SK-N-SH treated with all-trans-retinoic acid at 6 μM for 48 hours (cell line): ENCODE measurements around the gene PSMC2.

Experiments used
- ATAC-seq: fragments of 200-7000 bp; cut with Tn5 transposase; 3 replicates; pipeline ENCODE4 v1.9.1; 2020; ENCODE audit warnings: mild to moderate bottlenecking, moderate library complexity
- ARNTL ChIP-seq: fragments of 450-650 bp; formaldehyde crosslinking; IDR thresholded peaks from 2 replicates; pipeline ENCODE4 v1.5.0; 2020; ENCODE audit warnings: low read depth, mild to moderate bottlenecking, moderate library complexity, borderline replicate concordance
- BACH2 ChIP-seq: fragments of 250-450 bp; sonication (Bioruptor Pico); IDR thresholded peaks from 2 replicates; pipeline ENCODE4 v1.9.0; 2021; ENCODE audit warnings: mild to moderate bottlenecking, borderline replicate concordance
- CREB5 ChIP-seq: fragments of 250-450 bp; sonication (Bioruptor Pico); IDR thresholded peaks from 2 replicates; pipeline ENCODE4 v1.5.1; 2020; ENCODE audit warnings: low read depth, mild to moderate bottlenecking, moderate library complexity
- CSDC2 ChIP-seq: fragments of 250-450 bp; sonication (Bioruptor Pico); IDR thresholded peaks from 2 replicates; pipeline ENCODE4 v1.5.0; 2020; ENCODE audit warnings: mild to moderate bottlenecking, moderate library complexity
- CSRNP3 ChIP-seq: fragments of 250-450 bp; sonication (Bioruptor Pico); IDR thresholded peaks from 2 replicates; pipeline ENCODE4 v1.5.1; 2021; ENCODE audit warnings: mild to moderate bottlenecking, moderate library complexity
- ESRRG ChIP-seq: fragments of 250-450 bp; sonication (Bioruptor Pico); IDR thresholded peaks from 2 replicates; pipeline ENCODE4 v1.6.1; 2021; ENCODE audit warnings: mild to moderate bottlenecking
- GLIS3 ChIP-seq: fragments of 250-450 bp; sonication (Bioruptor Pico); IDR thresholded peaks from 2 replicates; pipeline ENCODE4 v1.5.0; 2020; ENCODE audit warnings: mild to moderate bottlenecking, moderate library complexity
- ISL1 ChIP-seq: fragments of 250-450 bp; sonication (Bioruptor Pico); IDR thresholded peaks from 2 replicates; pipeline ENCODE4 v2.1.2; 2022; ENCODE audit warnings: mild to moderate bottlenecking, moderate library complexity
- OSR1 ChIP-seq: fragments of 250-450 bp; sonication (Bioruptor Pico); IDR thresholded peaks from 2 replicates; pipeline ENCODE4 v1.8.0; 2022; ENCODE audit warnings: moderate library complexity, mild to moderate bottlenecking, inconsistent platforms
- PATZ1 ChIP-seq: fragments of 250-450 bp; sonication (Bioruptor Pico); IDR thresholded peaks from 2 replicates; pipeline ENCODE4 v1.8.0; 2020; ENCODE audit warnings: mild to moderate bottlenecking, moderate library complexity, borderline replicate concordance
- PPARA ChIP-seq: fragments of 250-450 bp; sonication (Bioruptor Pico); IDR thresholded peaks from 2 replicates; pipeline ENCODE4 v1.5.0; 2020; ENCODE audit warnings: mild to moderate bottlenecking, borderline replicate concordance
- RARB ChIP-seq: fragments of 250-450 bp; sonication (Bioruptor Pico); IDR thresholded peaks from 2 replicates; pipeline ENCODE4 v1.8.0; 2021; ENCODE audit warnings: mild to moderate bottlenecking, moderate library complexity
- SNAI2 ChIP-seq: fragments of 250-450 bp; sonication (Bioruptor Pico); IDR thresholded peaks from 2 replicates; pipeline ENCODE4 v1.5.0; 2020; ENCODE audit warnings: mild to moderate bottlenecking, moderate library complexity
- TCF4 ChIP-seq: fragments of 250-450 bp; sonication (Bioruptor Pico); IDR thresholded peaks from 2 replicates; pipeline ENCODE4 v1.8.0; 2021; ENCODE audit warnings: mild to moderate bottlenecking, moderate library complexity, borderline replicate concordance
- TOX ChIP-seq: fragments of 250-450 bp; sonication (Bioruptor Pico); IDR thresholded peaks from 2 replicates; pipeline ENCODE4 v1.8.0; 2021; ENCODE audit warnings: mild to moderate bottlenecking, moderate library complexity, borderline replicate concordance
- TSHZ2 ChIP-seq: fragments of 250-450 bp; sonication (Bioruptor Pico); IDR thresholded peaks from 2 replicates; pipeline ENCODE4 v1.5.0; 2020; ENCODE audit warnings: mild to moderate bottlenecking, moderate library complexity
- ZC3H10 ChIP-seq: fragments of 250-450 bp; sonication (Bioruptor Pico); IDR thresholded peaks from 2 replicates; pipeline ENCODE4 v1.5.1; 2021; ENCODE audit warnings: mild to moderate bottlenecking, moderate library complexity
- ZFP3 ChIP-seq: fragments of 250-450 bp; sonication (Bioruptor Pico); IDR thresholded peaks from 2 replicates; pipeline ENCODE4 v1.5.0; 2020; ENCODE audit warnings: mild to moderate bottlenecking, moderate library complexity
- ZFP30 ChIP-seq: fragments of 450-650 bp; formaldehyde crosslinking; IDR thresholded peaks from 2 replicates; pipeline ENCODE4 v1.5.0; 2022; ENCODE audit warnings: mild to moderate bottlenecking, moderate library complexity
- ZNF565 ChIP-seq: fragments of 450-650 bp; formaldehyde crosslinking; conservative IDR thresholded peaks from 2 replicates; pipeline ENCODE4 v1.5.0; 2020; ENCODE audit warnings: low read depth, mild to moderate bottlenecking, moderate library complexity
- ZNF70 ChIP-seq: fragments of 450-650 bp; formaldehyde crosslinking; IDR thresholded peaks from 2 replicates; pipeline ENCODE4 v1.5.0; 2020; ENCODE audit warnings: mild to moderate bottlenecking, moderate library complexity
- ZNF8 ChIP-seq: fragments of 450-650 bp; formaldehyde crosslinking; IDR thresholded peaks from 2 replicates; pipeline ENCODE4 v1.5.0; 2020; ENCODE audit warnings: mild to moderate bottlenecking, moderate library complexity

PSMC2 gene

GRCh38 chr7:103317009-103317408 lies 30.4 kb upstream of the PSMC2 start (continued):
- TF ChIP-seq CSRNP3 (CRISPR knock-in tag) (no peak), ISL1 (CRISPR knock-in tag) (no peak)
- TF ChIP-seq, all 23 proteins: peak for 0

GRCh38 chr7:103325744-103326143 lies 21.7 kb upstream of the PSMC2 start:
- no peak for ATAC-seq
- TF ChIP-seq TOX = no peak
- TF ChIP-seq TCF4 (CRISPR knock-in tag) = no peak
- no peak for TF ChIP-seq ZFP30 (CRISPR knock-in tag)
- no peak for TF ChIP-seq CSDC2
- TF ChIP-seq BACH2 (CRISPR knock-in tag) = no peak
- no peak for TF ChIP-seq SNAI2 (CRISPR knock-in tag)
- TF ChIP-seq RARB (CRISPR knock-in tag) = no peak
- no peak for TF ChIP-seq ZNF565 (CRISPR knock-in tag)
- no peak for TF ChIP-seq CREB5 (CRISPR knock-in tag)
- TF ChIP-seq TSHZ2 (CRISPR knock-in tag) = no peak
- no peak for TF ChIP-seq GLIS3 (CRISPR knock-in tag)
- TF ChIP-seq OSR1 (CRISPR knock-in tag) = no peak
- TF ChIP-seq ZNF70 (CRISPR knock-in tag) = no peak
- no peak for TF ChIP-seq PATZ1

- ATAC-seq = no peak
- TF ChIP-seq PPARA (no peak), ARNTL (CRISPR knock-in tag) (no peak), TCF4 (CRISPR knock-in tag) (no peak), ISL1 (CRISPR knock-in tag) (no peak), GLIS3 (CRISPR knock-in tag) (no peak), SNAI2 (CRISPR knock-in tag) (no peak), TOX (no peak), ZC3H10 (no peak), ZFP3 (CRISPR knock-in tag) (no peak), CSRNP3 (CRISPR knock-in tag) (no peak), OSR1 (CRISPR knock-in tag) (no peak), ZNF70 (CRISPR knock-in tag) (no peak)
Measured at GRCh38 chr7:103336761-103337160, 10.7 kb upstream of the PSMC2 start.

GRCh38 chr7:103338864-103339263 lies 8.6 kb upstream of the PSMC2 start:
- TF ChIP-seq ESRRG (CRISPR knock-in tag) (no peak), CSDC2 (no peak), ISL1 (CRISPR knock-in tag) (no peak), PPARA (no peak), ARNTL (CRISPR knock-in tag) (no peak), ZNF8 (CRISPR knock-in tag) (no peak), ZNF565 (CRISPR knock-in tag) (no peak)
- ATAC-seq = no peak
